Endothelial cell (in vitro differentiated cells): ENCODE measurements around the gene BACE2. TPM values are rescaled to one million over a fixed set of nuclear protein-coding genes. Genes with fewer than 3 reads are reported as not detected.

Experiments used
- DNase-seq: peaks from one replicate; pipeline ENCODE4 v3.0.0; 2021; ENCODE audit warnings: low spot score
- H3K27ac Mint-ChIP-seq: one replicate; pipeline ENCODE4 v1.8.0; 2021; ENCODE audit warnings: mixed read lengths, inconsistent platforms; ENCODE audit not compliant: unreplicated experiment
- H3K27me3 Mint-ChIP-seq: one replicate; pipeline ENCODE4 v1.8.0; 2021; ENCODE audit warnings: mild to moderate bottlenecking, moderate library complexity, mixed read lengths, inconsistent platforms; ENCODE audit not compliant: unreplicated experiment
- H3K36me3 Mint-ChIP-seq: one replicate; pipeline ENCODE4 v1.8.0; 2021; ENCODE audit warnings: mild to moderate bottlenecking, low read depth, mixed read lengths, inconsistent platforms; ENCODE audit not compliant: unreplicated experiment
- H3K4me1 Mint-ChIP-seq: one replicate; pipeline ENCODE4 v1.8.0; 2021; ENCODE audit warnings: mild to moderate bottlenecking, mixed read lengths, inconsistent platforms; ENCODE audit not compliant: unreplicated experiment
- H3K4me3 Mint-ChIP-seq: one replicate; pipeline ENCODE4 v1.8.0; 2021; ENCODE audit warnings: mild to moderate bottlenecking, mixed read lengths, inconsistent platforms; ENCODE audit not compliant: unreplicated experiment
- H3K9me3 Mint-ChIP-seq: one replicate; pipeline ENCODE4 v1.8.0; 2021; ENCODE audit warnings: mixed read lengths, inconsistent platforms; ENCODE audit not compliant: unreplicated experiment
- CTCF ChIP-seq: fragments of 200-600 bp; sonication (generic); IDR thresholded peaks from one replicate; pipeline ENCODE4 v1.5.0; 2021; ENCODE audit warnings: antibody characterized with exemption; ENCODE audit not compliant: unreplicated experiment
- total RNA-seq: library from RNA; stranded (reverse); fragmentation: NEBNext Ultra II Directional; extraction: Animal tissue kit (Norgen Biotek cat#: 25700); gene quantifications from one replicate; pipeline ENCODE4 v1.2.1, GENCODE V29; 2021; ENCODE audit not compliant: unreplicated experiment

The BACE2 gene
- total RNA-seq, 1 donor from 2014 or later: 151 TPM

GRCh38 chr21:41317063-41317392, 149.1 kb downstream of the BACE2 start:
- Mint-ChIP-seq H3K9me3 (no peaks in the 10 kb centered on the region), H3K27me3 (peaks cover 11% of the 10 kb centered on the region), H3K4me3 (no peak overlapping the region), H3K4me1 (peaks cover 3% of the 10 kb centered on the region), H3K27ac (no peak overlapping the region), H3K36me3 (peaks cover 3% of the 10 kb centered on the region)
- no peak for TF ChIP-seq CTCF
- DNase-seq: no peak

- peaks cover 4% of the 10 kb centered on the region for H3K4me1 Mint-ChIP-seq
- no peak for TF ChIP-seq CTCF
- H3K27ac Mint-ChIP-seq: no peak overlapping the region
- no peak for DNase-seq
- H3K36me3 Mint-ChIP-seq: peaks cover 3% of the 10 kb centered on the region
- H3K9me3 Mint-ChIP-seq: no peaks in the 10 kb centered on the region
- H3K4me3 Mint-ChIP-seq: no peak overlapping the region
- peaks cover 11% of the 10 kb centered on the region for H3K27me3 Mint-ChIP-seq
Observed at GRCh38 chr21:41317458-41317857, 149.5 kb downstream of the BACE2 start.

GRCh38 chr21:41318218-41318617, 150.3 kb downstream of the BACE2 start:
- H3K36me3 Mint-ChIP-seq: peaks cover 3% of the 10 kb centered on the region
- H3K9me3 Mint-ChIP-seq: no peaks in the 10 kb centered on the region
- H3K27ac Mint-ChIP-seq: no peak overlapping the region
- TF ChIP-seq CTCF: no peak
- peaks cover 4% of the 10 kb centered on the region for H3K4me1 Mint-ChIP-seq
- DNase-seq: no peak
- H3K27me3 Mint-ChIP-seq: peaks cover 11% of the 10 kb centered on the region
- no peak overlapping the region for H3K4me3 Mint-ChIP-seq

- peaks cover 4% of the 10 kb centered on the region for H3K4me1 Mint-ChIP-seq
- H3K36me3 Mint-ChIP-seq: peaks cover 3% of the 10 kb centered on the region
- TF ChIP-seq CTCF: no peak
- no peaks in the 10 kb centered on the region for H3K9me3 Mint-ChIP-seq
- no peak overlapping the region for H3K27ac Mint-ChIP-seq
- peaks cover 11% of the 10 kb centered on the region for H3K27me3 Mint-ChIP-seq
- no peak for DNase-seq
- H3K4me3 Mint-ChIP-seq: no peak overlapping the region
Observed at GRCh38 chr21:41319273-41319672, 151.3 kb downstream of the BACE2 start.

- no peaks in the 10 kb centered on the region for H3K9me3 Mint-ChIP-seq
- DNase-seq: no peak
- no peak overlapping the region for H3K27ac Mint-ChIP-seq
- H3K27me3 Mint-ChIP-seq: peaks cover 8% of the 10 kb centered on the region
- H3K4me3 Mint-ChIP-seq: no peak overlapping the region
- H3K36me3 Mint-ChIP-seq: peaks cover 3% of the 10 kb centered on the region
- TF ChIP-seq CTCF: no peak
- H3K4me1 Mint-ChIP-seq: peaks cover 4% of the 10 kb centered on the region
Observed at GRCh38 chr21:41321211-41321907, 153.4 kb downstream of the BACE2 start.
